ENCODE results near the gene ZNF665. TPM values are rescaled to one million over a fixed set of nuclear protein-coding genes. Genes with fewer than 3 reads are reported as not detected.

Gene ZNF665
- total RNA-seq, 1 donor from 2014 or later, result 7.3 TPM

GRCh38 chr19:53136432-53136831 lies 56.7 kb downstream of the ZNF665 start:
- peaks cover 9% of the 10 kb centered on the region for H3K4me1 ChIP-seq
- Mint-ChIP-seq H3K27me3 (ENCODE audit: insufficient read depth, low read depth) (no peaks in the 10 kb centered on the region), H3K27ac (no peak overlapping the region), H3K4me1 (peaks cover 5% of the 10 kb centered on the region), H3K9me3 (peaks cover 63% of the 10 kb centered on the region), H3K4me3 (no peak overlapping the region), H3K36me3 (peaks cover 25% of the 10 kb centered on the region)
- no peak overlapping the region for H3K27ac ChIP-seq
- no peaks in the 10 kb centered on the region for H3K27me3 ChIP-seq
- TF ChIP-seq EZH2phosphoT487 (IDR thresholded peaks at IDR 0.05), result no peak
- TF ChIP-seq CTCF (IDR thresholded peaks at IDR 0.05), result no peak
- no peak for TF ChIP-seq EZH2 (IDR thresholded peaks at IDR 0.05)
- H3K4me3 ChIP-seq, result no peak overlapping the region
- H3K36me3 ChIP-seq, result peaks cover 10% of the 10 kb centered on the region
- no peak overlapping the region for H2AFZ ChIP-seq (replicated peaks)
- no peaks in the 10 kb centered on the region for H3K79me2 ChIP-seq (ENCODE audit: low read depth)
- DNase-seq (ENCODE audit: low spot score), result no peak
- peaks cover 16% of the 10 kb centered on the region for H3K9me3 ChIP-seq (ENCODE audit: low read depth)
- peaks cover 4% of the 10 kb centered on the region for H4K20me1 ChIP-seq (ENCODE audit: low read depth)
- no peak overlapping the region for H3K4me2 ChIP-seq
- H3F3A ChIP-seq (ENCODE audit: low read depth), result peaks cover 7% of the 10 kb centered on the region
- no peak overlapping the region for H3K9ac ChIP-seq

GRCh38 chr19:53132141-53132991 lies 60.8 kb downstream of the ZNF665 start, which contains the start of gene ZNF415:
Gene ZNF415, minus strand, starts transcription at chr19:53132910. Its CDS starts 10,234 bp downstream, at chr19:53122676.
- H3K4me2 ChIP-seq, result peak within 1 kb of the TSS; percentile 82
- H2AFZ ChIP-seq (replicated peaks), result peak within 1 kb of the TSS; percentile 92
- peaks cover 4% of the 10 kb centered on the region for H4K20me1 ChIP-seq (ENCODE audit: low read depth)
- peaks cover 23% of the 10 kb centered on the region for H3K4me1 ChIP-seq
- H3K27me3 Mint-ChIP-seq (ENCODE audit: insufficient read depth, low read depth), result peaks cover 4% of the 10 kb centered on the region
- peak within 1 kb of the TSS; percentile 55 for H3K4me3 ChIP-seq
- no peak within 1 kb of the TSS for H3K9ac ChIP-seq
- peak; percentile 96 for DNase-seq (ENCODE audit: low spot score)
- H3K79me2 ChIP-seq (ENCODE audit: low read depth), result peaks cover 10% of the 10 kb centered on the region
- no peak within 1 kb of the TSS for H3K27ac ChIP-seq
- H3K4me3 Mint-ChIP-seq, result peak within 1 kb of the TSS; percentile 79
- H3K36me3 Mint-ChIP-seq, result peaks cover 20% of the 10 kb centered on the region
- peaks cover 43% of the 10 kb centered on the region for H3K9me3 Mint-ChIP-seq
- H3K9me3 ChIP-seq (ENCODE audit: low read depth), result no peaks in the 10 kb centered on the region
- TF ChIP-seq CTCF (IDR thresholded peaks at IDR 0.05), result no peak
- H3F3A ChIP-seq (ENCODE audit: low read depth), result peaks cover 8% of the 10 kb centered on the region
- H3K4me1 Mint-ChIP-seq, result peaks cover 5% of the 10 kb centered on the region
- H3K27me3 ChIP-seq, result no peaks in the 10 kb centered on the region
- H3K27ac Mint-ChIP-seq, result peak within 1 kb of the TSS; percentile 33
- no peaks in the 10 kb centered on the region for H3K36me3 ChIP-seq

- Histone ChIP-seq H3K9ac (no peak overlapping the region), H3K4me1 (peaks cover 23% of the 10 kb centered on the region), H3K36me3 (no peaks in the 10 kb centered on the region), H3K27me3 (no peaks in the 10 kb centered on the region), H3F3A (ENCODE audit: low read depth) (peaks cover 8% of the 10 kb centered on the region), H3K9me3 (ENCODE audit: low read depth) (no peaks in the 10 kb centered on the region), H3K4me2 (peak overlapping the region; percentile 82), H3K4me3 (peak overlapping the region; percentile 55), H3K27ac (no peak overlapping the region), H4K20me1 (ENCODE audit: low read depth) (peaks cover 4% of the 10 kb centered on the region), H2AFZ (replicated peaks) (no peak overlapping the region), H3K79me2 (ENCODE audit: low read depth) (peaks cover 10% of the 10 kb centered on the region)
- no peak overlapping the region for H3K27ac Mint-ChIP-seq
- H3K36me3 Mint-ChIP-seq, result peaks cover 21% of the 10 kb centered on the region
- H3K9me3 Mint-ChIP-seq, result peaks cover 41% of the 10 kb centered on the region
- no peak for TF ChIP-seq EZH2phosphoT487 (IDR thresholded peaks at IDR 0.05)
- TF ChIP-seq EZH2 (IDR thresholded peaks at IDR 0.05), result no peak
- no peak for TF ChIP-seq CTCF (IDR thresholded peaks at IDR 0.05)
- peaks cover 5% of the 10 kb centered on the region for H3K4me1 Mint-ChIP-seq
- peak overlapping the region; percentile 79 for H3K4me3 Mint-ChIP-seq
- H3K27me3 Mint-ChIP-seq (ENCODE audit: insufficient read depth, low read depth), result peaks cover 4% of the 10 kb centered on the region
- peak; percentile 14 for DNase-seq (ENCODE audit: low spot score)
These were observed 61.4 kb downstream of the ZNF665 start for GRCh38 chr19:53131727-53132126.

Data from neural progenitor cell (in vitro differentiated cells).